ENCODE results near the gene MSH5.

MSH5 gene

GRCh38 chr6:31778999-31779885 lies 39.4 kb downstream of the MSH5 start:
- no peaks in the 10 kb centered on the region for H4K20me1 ChIP-seq (ENCODE audit: insufficient read depth)
- TF ChIP-seq, protein P1, sequence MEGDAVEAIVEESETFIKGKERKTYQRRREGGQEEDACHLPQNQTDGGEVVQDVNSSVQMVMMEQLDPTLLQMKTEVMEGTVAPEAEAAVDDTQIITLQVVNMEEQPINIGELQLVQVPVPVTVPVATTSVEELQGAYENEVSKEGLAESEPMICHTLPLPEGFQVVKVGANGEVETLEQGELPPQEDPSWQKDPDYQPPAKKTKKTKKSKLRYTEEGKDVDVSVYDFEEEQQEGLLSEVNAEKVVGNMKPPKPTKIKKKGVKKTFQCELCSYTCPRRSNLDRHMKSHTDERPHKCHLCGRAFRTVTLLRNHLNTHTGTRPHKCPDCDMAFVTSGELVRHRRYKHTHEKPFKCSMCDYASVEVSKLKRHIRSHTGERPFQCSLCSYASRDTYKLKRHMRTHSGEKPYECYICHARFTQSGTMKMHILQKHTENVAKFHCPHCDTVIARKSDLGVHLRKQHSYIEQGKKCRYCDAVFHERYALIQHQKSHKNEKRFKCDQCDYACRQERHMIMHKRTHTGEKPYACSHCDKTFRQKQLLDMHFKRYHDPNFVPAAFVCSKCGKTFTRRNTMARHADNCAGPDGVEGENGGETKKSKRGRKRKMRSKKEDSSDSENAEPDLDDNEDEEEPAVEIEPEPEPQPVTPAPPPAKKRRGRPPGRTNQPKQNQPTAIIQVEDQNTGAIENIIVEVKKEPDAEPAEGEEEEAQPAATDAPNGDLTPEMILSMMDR (conservative IDR thresholded peaks at IDR 0.05; ENCODE audit: low read depth, low read length): no peak
- H3K36me3 ChIP-seq (ENCODE audit: insufficient read depth): peaks cover 5% of the 10 kb centered on the region; the same call in 1 of the 2 replicates
- H3K9ac ChIP-seq: no peak overlapping the region
- no peaks in the 10 kb centered on the region for H3K27me3 ChIP-seq (ENCODE audit: insufficient read depth, low read depth)
- peaks cover 40% of the 10 kb centered on the region for H3K4me1 ChIP-seq (ENCODE audit: low read depth, poor library complexity, severe bottlenecking)
- H3K4me2 ChIP-seq: no peak overlapping the region
- no peak overlapping the region for H2AFZ ChIP-seq (ENCODE audit: low read depth)
- H3K27ac ChIP-seq: no peak overlapping the region; the same call in 1 of the 2 replicates
- no peaks in the 10 kb centered on the region for H3K79me2 ChIP-seq (ENCODE audit: insufficient read depth, low read depth)
- no peak overlapping the region for H3K4me3 ChIP-seq (IDR thresholded peaks at IDR 0.05; ENCODE audit: insufficient read depth, low read depth, low read length)

- Histone ChIP-seq H3K36me3 (ENCODE audit: insufficient read depth) (peaks cover 5% of the 10 kb centered on the region; the same call in 1 of the 2 replicates), H3K27ac (no peak overlapping the region), H3K79me2 (ENCODE audit: insufficient read depth, low read depth) (no peaks in the 10 kb centered on the region), H3K27me3 (ENCODE audit: insufficient read depth, low read depth) (no peaks in the 10 kb centered on the region), H4K20me1 (ENCODE audit: insufficient read depth) (no peaks in the 10 kb centered on the region), H3K4me1 (ENCODE audit: low read depth, poor library complexity, severe bottlenecking) (peaks cover 40% of the 10 kb centered on the region), H3K4me3 (IDR thresholded peaks at IDR 0.05; ENCODE audit: insufficient read depth, low read depth, low read length) (no peak overlapping the region), H2AFZ (ENCODE audit: low read depth) (no peak overlapping the region), H3K4me2 (no peak overlapping the region), H3K9ac (no peak overlapping the region)
- TF ChIP-seq, protein P1 (conservative IDR thresholded peaks at IDR 0.05; ENCODE audit: low read depth, low read length): no peak
Measured at GRCh38 chr6:31779908-31780307, 40.1 kb downstream of the MSH5 start.

DNA sequence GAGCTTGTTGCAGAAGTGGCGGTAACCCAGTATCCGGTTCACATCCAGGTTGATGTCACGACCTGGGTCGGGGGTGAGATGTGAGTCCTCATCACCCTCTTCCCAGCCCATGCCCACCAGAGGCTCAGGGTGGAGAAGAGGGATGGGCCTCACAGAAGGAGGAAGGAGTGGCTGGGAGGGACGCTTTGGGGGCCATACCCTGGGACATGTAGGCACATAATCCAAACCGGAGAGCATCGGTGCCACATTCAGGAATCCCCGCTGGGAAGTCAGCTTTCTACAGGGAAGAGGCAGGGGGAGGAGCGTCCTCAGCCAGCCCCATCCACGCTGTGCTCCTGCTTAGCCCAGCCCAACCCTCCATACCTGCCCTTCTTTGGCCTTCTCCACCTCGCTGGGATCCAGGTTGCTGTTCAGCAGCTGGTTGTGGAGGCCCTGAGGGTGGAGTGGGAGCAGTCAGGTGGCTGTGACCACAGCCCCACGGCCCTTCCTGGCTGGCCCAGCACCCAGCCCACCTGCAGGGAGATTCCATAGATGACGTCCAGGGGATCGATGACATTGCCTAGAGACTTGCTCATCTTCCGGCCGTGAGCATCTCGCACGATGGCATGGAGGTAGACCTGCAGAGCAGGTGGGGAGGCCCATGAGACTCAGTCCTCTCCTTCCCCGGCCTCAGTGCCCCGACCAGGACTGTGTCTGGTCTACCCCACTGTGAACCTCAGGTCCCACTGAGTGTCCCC lies 40.9 kb downstream of the MSH5 start:
- TF ChIP-seq, protein P1 (conservative IDR thresholded peaks at IDR 0.05; ENCODE audit: low read depth, low read length): no peak
- H2AFZ ChIP-seq (ENCODE audit: low read depth): no peak overlapping the region
- H3K36me3 ChIP-seq (ENCODE audit: insufficient read depth): peaks cover 10% of the 10 kb centered on the region; the same call in 1 of the 2 replicates
- H3K4me1 ChIP-seq (ENCODE audit: low read depth, poor library complexity, severe bottlenecking): peaks cover 33% of the 10 kb centered on the region
- no peaks in the 10 kb centered on the region for H4K20me1 ChIP-seq (ENCODE audit: insufficient read depth)
- H3K9ac ChIP-seq: no peak overlapping the region
- no peaks in the 10 kb centered on the region for H3K79me2 ChIP-seq (ENCODE audit: insufficient read depth, low read depth)
- no peak overlapping the region for H3K4me2 ChIP-seq
- H3K4me3 ChIP-seq (IDR thresholded peaks at IDR 0.05; ENCODE audit: insufficient read depth, low read depth, low read length): no peak overlapping the region
- H3K27ac ChIP-seq: no peak overlapping the region
- H3K27me3 ChIP-seq (ENCODE audit: insufficient read depth, low read depth): no peaks in the 10 kb centered on the region

DNA sequence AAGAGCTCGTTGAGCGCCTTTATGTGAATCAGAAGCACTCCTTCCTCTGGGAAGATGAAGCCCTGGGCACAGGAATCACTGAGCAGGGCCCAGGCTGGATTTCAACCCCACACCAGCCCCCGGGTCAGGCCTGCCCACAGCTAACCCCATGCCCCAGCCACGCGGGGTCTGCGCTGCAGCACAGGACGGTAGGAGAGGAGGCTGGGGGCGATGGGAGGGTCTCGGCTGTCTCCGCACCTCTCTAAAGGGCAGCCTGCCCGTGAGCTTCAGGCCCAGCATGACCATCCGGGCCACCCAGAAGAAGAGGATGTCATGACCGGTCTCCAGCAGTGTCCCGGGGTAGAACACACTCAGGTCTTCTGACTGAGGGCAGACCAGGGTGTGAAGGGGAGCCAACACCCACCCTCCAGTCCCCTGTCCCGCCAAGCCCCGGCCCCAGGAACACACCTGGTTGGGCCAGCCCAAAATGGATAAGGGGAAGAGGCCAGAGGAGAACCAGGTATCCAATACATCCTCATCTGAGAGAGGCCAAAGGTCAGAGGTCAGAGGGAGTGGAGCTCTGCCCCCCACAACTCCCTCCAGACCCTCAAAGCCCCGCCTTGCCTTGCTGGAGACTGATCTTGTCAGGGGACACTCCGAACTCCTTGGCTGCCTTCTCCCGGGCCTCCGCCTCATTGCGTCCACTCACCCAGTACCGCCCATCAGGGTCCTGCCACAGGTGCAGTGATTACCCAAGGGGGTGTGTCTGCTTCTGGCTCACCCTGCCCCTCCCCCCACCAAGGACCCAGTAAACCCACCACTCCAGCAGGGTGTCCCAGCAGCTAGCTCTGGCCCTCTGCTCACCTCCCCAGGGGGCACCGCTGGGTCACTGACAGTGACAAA lies 41.7 kb downstream of the MSH5 start:
- Histone ChIP-seq H3K36me3 (ENCODE audit: insufficient read depth) (peaks cover 11% of the 10 kb centered on the region; the same call in 1 of the 2 replicates), H3K4me1 (ENCODE audit: low read depth, poor library complexity, severe bottlenecking) (peaks cover 25% of the 10 kb centered on the region), H4K20me1 (ENCODE audit: insufficient read depth) (no peaks in the 10 kb centered on the region), H2AFZ (ENCODE audit: low read depth) (no peak overlapping the region), H3K4me2 (no peak overlapping the region), H3K9ac (no peak overlapping the region), H3K27me3 (ENCODE audit: insufficient read depth, low read depth) (no peaks in the 10 kb centered on the region), H3K4me3 (IDR thresholded peaks at IDR 0.05; ENCODE audit: insufficient read depth, low read depth, low read length) (no peak overlapping the region), H3K79me2 (ENCODE audit: insufficient read depth, low read depth) (no peaks in the 10 kb centered on the region), H3K27ac (no peak overlapping the region)
- TF ChIP-seq, protein P1 (conservative IDR thresholded peaks at IDR 0.05; ENCODE audit: low read depth, low read length): no peak
